ENCODE measurements around the gene RGS6. TPM values are rescaled to one million over a fixed set of nuclear protein-coding genes. Genes with fewer than 3 reads are reported as not detected.

RGS6 gene
- total RNA-seq, 1 donor from 2014 or later, result 0.34 TPM

GRCh38 chr14:72582582-72582981 lies 650.4 kb downstream of the RGS6 start:
- Histone ChIP-seq H3K4me3 (ENCODE audit: insufficient read depth, low read depth, low read length) (no peak overlapping the region), H3K27ac (ENCODE audit: low read depth, low read length) (no peak overlapping the region), H3K4me1 (ENCODE audit: insufficient read depth, low read length) (no peaks in the 10 kb centered on the region), H3K27me3 (ENCODE audit: insufficient read depth, low read length) (no peaks in the 10 kb centered on the region), H4K20me1 (ENCODE audit: insufficient read depth, low read length) (no peaks in the 10 kb centered on the region), H3K9ac (ENCODE audit: low read length) (no peak overlapping the region), H3K36me3 (ENCODE audit: insufficient read depth, low read length) (no peaks in the 10 kb centered on the region), H3K9me3 (ENCODE audit: insufficient read depth, low read depth, low read length) (no peaks in the 10 kb centered on the region), H3K4me2 (ENCODE audit: low read length) (no peak overlapping the region), H2AFZ (ENCODE audit: low read depth, low read length) (no peak overlapping the region), H3K79me2 (ENCODE audit: insufficient read depth, low read length) (no peaks in the 10 kb centered on the region)
- no peak for FAIRE-seq
- Mint-ChIP-seq H3K4me1 (ENCODE audit: low read depth, unreplicated experiment) (peaks cover 4% of the 10 kb centered on the region), H3K4me3 (ENCODE audit: unreplicated experiment) (no peak overlapping the region), H3K27me3 (ENCODE audit: low read depth, unreplicated experiment) (peaks cover 31% of the 10 kb centered on the region), H3K36me3 (ENCODE audit: low read depth, unreplicated experiment) (peaks cover 2% of the 10 kb centered on the region), H3K9me3 (ENCODE audit: unreplicated experiment) (peaks cover 17% of the 10 kb centered on the region), H3K27ac (ENCODE audit: unreplicated experiment) (no peak overlapping the region)
- TF ChIP-seq EZH2 (IDR thresholded peaks at IDR 0.05; ENCODE audit: insufficient read depth, low read length) (no peak), CTCF (IDR thresholded peaks at IDR 0.05; ENCODE audit: insufficient read depth, low read depth, low read length) (no peak)
- DNase-seq (ENCODE audit: low read depth), result no peak

GRCh38 chr14:72583316-72584272 lies 651.4 kb downstream of the RGS6 start:
- H3K9me3 ChIP-seq (ENCODE audit: insufficient read depth, low read depth, low read length), result no peaks in the 10 kb centered on the region
- H3K27me3 ChIP-seq (ENCODE audit: insufficient read depth, low read length), result no peaks in the 10 kb centered on the region
- H3K79me2 ChIP-seq (ENCODE audit: insufficient read depth, low read length), result no peaks in the 10 kb centered on the region
- H3K4me1 Mint-ChIP-seq (ENCODE audit: low read depth, unreplicated experiment), result peaks cover 4% of the 10 kb centered on the region
- FAIRE-seq (no peak), DNase-seq (ENCODE audit: low read depth) (no peak)
- H3K27ac Mint-ChIP-seq (ENCODE audit: unreplicated experiment), result no peak overlapping the region
- peaks cover 17% of the 10 kb centered on the region for H3K9me3 Mint-ChIP-seq (ENCODE audit: unreplicated experiment)
- H2AFZ ChIP-seq (ENCODE audit: low read depth, low read length), result no peak overlapping the region
- peaks cover 2% of the 10 kb centered on the region for H3K36me3 Mint-ChIP-seq (ENCODE audit: low read depth, unreplicated experiment)
- TF ChIP-seq EZH2 (IDR thresholded peaks at IDR 0.05; ENCODE audit: insufficient read depth, low read length) (no peak), CTCF (IDR thresholded peaks at IDR 0.05; ENCODE audit: insufficient read depth, low read depth, low read length) (no peak)
- no peaks in the 10 kb centered on the region for H3K36me3 ChIP-seq (ENCODE audit: insufficient read depth, low read length)
- H3K4me2 ChIP-seq (ENCODE audit: low read length), result no peak overlapping the region
- H3K27ac ChIP-seq (ENCODE audit: low read depth, low read length), result no peak overlapping the region
- H3K4me3 Mint-ChIP-seq (ENCODE audit: unreplicated experiment), result no peak overlapping the region
- H4K20me1 ChIP-seq (ENCODE audit: insufficient read depth, low read length), result no peaks in the 10 kb centered on the region
- no peaks in the 10 kb centered on the region for H3K4me1 ChIP-seq (ENCODE audit: insufficient read depth, low read length)
- no peak overlapping the region for H3K4me3 ChIP-seq (ENCODE audit: insufficient read depth, low read depth, low read length)
- peaks cover 23% of the 10 kb centered on the region for H3K27me3 Mint-ChIP-seq (ENCODE audit: low read depth, unreplicated experiment)
- no peak overlapping the region for H3K9ac ChIP-seq (ENCODE audit: low read length)

DNA sequence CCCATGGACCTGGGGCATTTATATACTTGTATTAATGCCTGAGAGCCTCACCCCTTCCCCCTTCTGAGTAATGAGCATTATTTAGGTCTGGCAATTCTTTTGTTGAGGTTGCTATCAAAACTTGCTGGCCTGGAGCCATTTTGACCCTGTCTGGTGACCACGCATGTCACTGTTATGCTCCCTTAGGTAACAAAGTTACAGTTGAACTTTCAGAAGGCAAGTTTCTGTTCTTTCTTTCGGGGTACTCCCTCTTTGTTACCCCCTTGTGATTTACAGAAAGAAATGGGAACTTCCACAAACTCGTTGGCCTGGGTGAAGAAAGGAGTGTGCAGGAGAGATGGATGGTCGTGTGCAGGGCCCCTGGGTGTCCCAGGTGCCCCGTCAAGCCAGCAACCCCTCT lies 656.3 kb downstream of the RGS6 start:
- Histone ChIP-seq H2AFZ (ENCODE audit: low read depth, low read length) (no peak overlapping the region), H3K79me2 (ENCODE audit: insufficient read depth, low read length) (no peaks in the 10 kb centered on the region), H3K9ac (ENCODE audit: low read length) (no peak overlapping the region), H4K20me1 (ENCODE audit: insufficient read depth, low read length) (no peaks in the 10 kb centered on the region), H3K27me3 (ENCODE audit: insufficient read depth, low read length) (no peaks in the 10 kb centered on the region), H3K27ac (ENCODE audit: low read depth, low read length) (no peak overlapping the region), H3K9me3 (ENCODE audit: insufficient read depth, low read depth, low read length) (no peaks in the 10 kb centered on the region), H3K36me3 (ENCODE audit: insufficient read depth, low read length) (no peaks in the 10 kb centered on the region), H3K4me3 (ENCODE audit: insufficient read depth, low read depth, low read length) (no peak overlapping the region), H3K4me2 (ENCODE audit: low read length) (no peak overlapping the region), H3K4me1 (ENCODE audit: insufficient read depth, low read length) (no peaks in the 10 kb centered on the region)
- DNase-seq (ENCODE audit: low read depth) (no peak), FAIRE-seq (no peak)
- H3K27me3 Mint-ChIP-seq (ENCODE audit: low read depth, unreplicated experiment), result peaks cover 18% of the 10 kb centered on the region
- TF ChIP-seq EZH2 (IDR thresholded peaks at IDR 0.05; ENCODE audit: insufficient read depth, low read length), result no peak
- no peak for TF ChIP-seq CTCF (IDR thresholded peaks at IDR 0.05; ENCODE audit: insufficient read depth, low read depth, low read length)
- no peaks in the 10 kb centered on the region for H3K4me1 Mint-ChIP-seq (ENCODE audit: low read depth, unreplicated experiment)
- H3K4me3 Mint-ChIP-seq (ENCODE audit: unreplicated experiment), result no peak overlapping the region
- H3K9me3 Mint-ChIP-seq (ENCODE audit: unreplicated experiment), result peaks cover 9% of the 10 kb centered on the region
- peaks cover 2% of the 10 kb centered on the region for H3K36me3 Mint-ChIP-seq (ENCODE audit: low read depth, unreplicated experiment)
- no peak overlapping the region for H3K27ac Mint-ChIP-seq (ENCODE audit: unreplicated experiment)

Measured in astrocyte (in vitro differentiated cells and primary cell).